Upper lobe of left lung (tissue), 6 donors: ENCODE results near the gene MT1E. TPM values are rescaled to one million over a fixed set of nuclear protein-coding genes. Genes with fewer than 3 reads are reported as not detected.
A peak's percentile ranks its signal among the peaks of the same experiment; 100 is the strongest.

Source experiments
- ATAC-seq, 2 donors: fragments of 200-7000 bp; cut with Tn5 transposase; one replicate each; pipeline ENCODE4 v1.9.1; 2022; ENCODE audit warnings: mild to moderate bottlenecking in 2 of 2, moderate library complexity in 2 of 2; ENCODE audit not compliant: low FRiP score in 2 of 2
- DNase-seq, 2 donors: peaks; one replicate each; pipeline ENCODE4 v3.0.0-alpha.2; 2019 to 2020
- H3K27ac ChIP-seq, 4 donors: fragments of 200-600 bp; sonication (generic); one replicate each; pipeline ENCODE4 v1.5.1; 2016 to 2019
- H3K27me3 ChIP-seq, 4 donors: fragments of 200-600 bp; sonication (generic); one replicate each; pipeline ENCODE4 v1.5.1; 2017 to 2019
- H3K36me3 ChIP-seq, 4 donors: fragments of 200-600 bp; sonication (generic); one replicate each; pipeline ENCODE4 v1.5.1; 2016 to 2019
- H3K4me1 ChIP-seq, 4 donors: fragments of 200-600 bp; sonication (generic); one replicate each; pipeline ENCODE4 v1.5.1; 2018 to 2019
- H3K4me3 ChIP-seq, 4 donors: fragments of 200-600 bp; sonication (generic); one replicate each; pipeline ENCODE4 v1.5.1; 2017 to 2019; ENCODE audit warnings: mild to moderate bottlenecking in 2 of 4, moderate library complexity in 1 of 4
- H3K9me3 ChIP-seq, 4 donors: fragments of 200-600 bp; sonication (generic); one replicate each; pipeline ENCODE4 v1.5.1; 2018 to 2019
- CTCF ChIP-seq, 6 experiments: fragments of 450-650 bp in 4 of 6; fragments of 200-600 bp in 2 of 6; sonication (generic) in 2 of 6; IDR thresholded peaks; one replicate each; pipeline ENCODE4 v1.5.1; 2016 to 2019; ENCODE audit warnings: antibody characterized with exemption in 6 of 6
- EP300 ChIP-seq, 4 donors: sonication (generic); formaldehyde crosslinking; IDR thresholded peaks; one replicate each; pipeline ENCODE4 v1.5.1; 2017; ENCODE audit warnings: antibody characterized with exemption in 4 of 4, control low read depth in 2 of 4
- POLR2A ChIP-seq, 4 donors: fragments of 450-650 bp; IDR thresholded peaks; one replicate each; pipeline ENCODE4 v1.5.1; 2016 to 2017; ENCODE audit warnings: antibody characterized with exemption in 4 of 4, mild to moderate bottlenecking in 2 of 4
- POLR2AphosphoS5 ChIP-seq, 2 donors: sonication (generic); formaldehyde crosslinking; IDR thresholded peaks; one replicate each; pipeline ENCODE4 v1.5.1; 2017; ENCODE audit warnings: antibody characterized with exemption in 2 of 2
- WGBS, 2 donors: methylation state at CpG; one replicate each; pipeline ENCODE4 v1.1.5; 2017 to 2018; 5-methylcytosine and 5-hydroxymethylcytosine counted together
- total RNA-seq, 6 donors: library from RNA; depleted of rRNA in 4 of 6; stranded (reverse); fragments of >200 nt in 4 of 6; gene quantifications; one replicate each; pipeline versions ENCODE4 v1.1.0 to v1.2.1, GENCODE V29; 2016 to 2021
- donor health status: DM: no; HTN: no; CAD: no; lungs with moderate emphysema.
- donor health status: DM: no; HTN: yes; CAD: no; lungs with severe emphysema.

Gene MT1E
- total RNA-seq, 6 donors from 2014 or later: 72.3 to 546 (median 187) TPM

- 43 to 60% methylated on average over 15 to 26 of the region's 33 CpGs for WGBS, 2 donors
- no peaks in the 10 kb centered on the region for H3K36me3 ChIP-seq
- no peaks in the 10 kb centered on the region for H3K27me3 ChIP-seq
- TF ChIP-seq CTCF (IDR thresholded peaks at IDR 0.05): no peak
- ATAC-seq (no peak), DNase-seq (peak in 1 of 2 donors; percentile 75)
- H3K4me1 ChIP-seq: peaks cover 13 to 15% (median 14%) of the 10 kb centered on the region in 4 donors
- H3K27ac ChIP-seq: no peak overlapping the region
- H3K4me3 ChIP-seq: no peak overlapping the region
- no peaks in the 10 kb centered on the region for H3K9me3 ChIP-seq
Measured at GRCh38 chr16:56647641-56648431, 22.3 kb downstream of the MT1E start.

GRCh38 chr16:56649271-56649670, 23.7 kb downstream of the MT1E start:
- H3K4me1 ChIP-seq: peaks cover 0 to under 1% (median 0%) of the 10 kb centered on the region in 4 donors
- DNase-seq (no peak), ATAC-seq (no peak)
- TF ChIP-seq CTCF (IDR thresholded peaks at IDR 0.05): no peak
- no peak for TF ChIP-seq POLR2AphosphoS5 (IDR thresholded peaks at IDR 0.05)
- no peak for TF ChIP-seq POLR2A (IDR thresholded peaks at IDR 0.05)
- TF ChIP-seq EP300 (IDR thresholded peaks at IDR 0.05): no peak
- no peaks in the 10 kb centered on the region for H3K27me3 ChIP-seq
- H3K4me3 ChIP-seq: no peak overlapping the region
- H3K27ac ChIP-seq: no peak overlapping the region
- H3K9me3 ChIP-seq: no peaks in the 10 kb centered on the region
- no peaks in the 10 kb centered on the region for H3K36me3 ChIP-seq
- WGBS, 2 donors: 93 to 100% methylated on average over 2 of the region's 2 CpGs

GRCh38 chr16:56649820-56650219, 24.2 kb downstream of the MT1E start:
- ATAC-seq (no peak), DNase-seq (no peak)
- Histone ChIP-seq H3K4me1 (no peaks in the 10 kb centered on the region), H3K27ac (no peak overlapping the region), H3K27me3 (no peaks in the 10 kb centered on the region), H3K36me3 (no peaks in the 10 kb centered on the region), H3K9me3 (no peaks in the 10 kb centered on the region), H3K4me3 (no peak overlapping the region)
- TF ChIP-seq CTCF (IDR thresholded peaks at IDR 0.05): no peak
- TF ChIP-seq POLR2A (IDR thresholded peaks at IDR 0.05): no peak
- 74 to 77% methylated on average over 3 of the region's 3 CpGs for WGBS, 2 donors

- Histone ChIP-seq H3K4me1 (no peaks in the 10 kb centered on the region), H3K9me3 (no peaks in the 10 kb centered on the region), H3K4me3 (no peak within 1 kb of the TSS), H3K36me3 (no peaks in the 10 kb centered on the region), H3K27ac (no peak within 1 kb of the TSS), H3K27me3 (no peaks in the 10 kb centered on the region)
- DNase-seq (no peak), ATAC-seq (no peak)
- 67 to 73% methylated on average over 1 to 7 of the region's 7 CpGs for WGBS, 2 donors
- TF ChIP-seq EP300 (IDR thresholded peaks at IDR 0.05): no peak
- no peak for TF ChIP-seq POLR2A (IDR thresholded peaks at IDR 0.05)
- no peak for TF ChIP-seq POLR2AphosphoS5 (IDR thresholded peaks at IDR 0.05)
- no peak for TF ChIP-seq CTCF (IDR thresholded peaks at IDR 0.05)
Measured at GRCh38 chr16:56651586-56651985, 26.0 kb downstream of the MT1E start, which contains the start of gene MT1B. TSS of gene MT1B (plus strand) at chr16:56651886. CDS start at chr16:56651954, 68 bp downstream.

- TF ChIP-seq POLR2A (IDR thresholded peaks at IDR 0.05) (no peak), EP300 (IDR thresholded peaks at IDR 0.05) (no peak), CTCF (IDR thresholded peaks at IDR 0.05) (no peak), POLR2AphosphoS5 (IDR thresholded peaks at IDR 0.05) (no peak)
- H3K27me3 ChIP-seq: no peaks in the 10 kb centered on the region
- H3K4me3 ChIP-seq: no peak overlapping the region
- H3K36me3 ChIP-seq: no peaks in the 10 kb centered on the region
- no peak overlapping the region for H3K27ac ChIP-seq
- no peaks in the 10 kb centered on the region for H3K9me3 ChIP-seq
- no peak for DNase-seq
- 44 to 56% methylated on average over 1 of the region's 1 CpG for WGBS, 2 donors
- no peak for ATAC-seq
- H3K4me1 ChIP-seq: peaks cover 2 to 6% (median 5%) of the 10 kb centered on the region in 4 donors
Measured at GRCh38 chr16:56652600-56652999, 27.0 kb downstream of the MT1E start.
